ENCODE results near the gene ATG14. TPM values are rescaled to one million over a fixed set of nuclear protein-coding genes. Genes with fewer than 3 reads are reported as not detected.
"Not testable (repeated sequence)": the region's sequence is repeated elsewhere in the genome, so short reads cannot be mapped to it uniquely, and the experiment has no call there.

The ATG14 gene
- total RNA-seq, 1 experiment from 2014 or later: 4.1 TPM

DNA sequence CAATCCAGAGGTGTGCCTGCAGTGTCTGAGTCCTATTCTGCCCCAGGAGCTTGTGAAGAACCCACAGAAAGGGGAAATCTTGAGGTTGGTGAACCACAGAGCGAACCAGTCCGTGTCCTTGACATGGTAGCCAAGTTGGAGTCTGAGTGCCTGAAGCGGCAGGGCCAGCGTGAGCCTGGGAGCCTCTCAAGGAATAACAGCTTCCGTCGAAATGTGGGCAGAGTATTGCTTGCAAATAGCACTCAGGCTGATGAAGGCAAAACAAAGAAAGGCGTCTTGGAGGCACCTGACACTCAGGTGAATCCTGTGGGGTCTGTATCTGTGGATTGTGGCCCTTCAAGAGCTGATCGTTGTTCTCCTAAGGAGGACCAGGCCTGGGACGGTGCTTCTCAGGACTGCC, 60.5 kb downstream of the ATG14 start:
- DNase-seq (ENCODE audit: low read depth): no peak

DNA sequence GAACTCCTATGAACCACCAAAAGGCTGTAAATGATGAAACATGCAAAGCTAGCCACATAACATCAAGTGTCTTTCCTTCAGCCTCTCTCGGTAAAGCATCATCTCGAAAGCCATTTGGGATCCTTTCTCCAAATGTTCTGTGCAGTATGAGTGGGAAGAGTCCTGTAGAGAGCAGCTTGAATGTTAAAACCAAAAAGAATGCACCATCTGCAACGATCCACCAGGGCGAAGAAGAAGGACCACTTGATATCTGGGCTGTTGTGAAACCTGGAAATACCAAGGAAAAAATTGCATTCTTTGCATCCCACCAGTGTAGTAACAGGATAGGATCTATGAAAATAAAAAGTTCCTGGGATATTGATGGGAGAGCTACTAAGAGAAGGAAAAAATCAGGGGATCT, 61.2 kb downstream of the ATG14 start:
- DNase-seq (ENCODE audit: low read depth): no peak

DNA sequence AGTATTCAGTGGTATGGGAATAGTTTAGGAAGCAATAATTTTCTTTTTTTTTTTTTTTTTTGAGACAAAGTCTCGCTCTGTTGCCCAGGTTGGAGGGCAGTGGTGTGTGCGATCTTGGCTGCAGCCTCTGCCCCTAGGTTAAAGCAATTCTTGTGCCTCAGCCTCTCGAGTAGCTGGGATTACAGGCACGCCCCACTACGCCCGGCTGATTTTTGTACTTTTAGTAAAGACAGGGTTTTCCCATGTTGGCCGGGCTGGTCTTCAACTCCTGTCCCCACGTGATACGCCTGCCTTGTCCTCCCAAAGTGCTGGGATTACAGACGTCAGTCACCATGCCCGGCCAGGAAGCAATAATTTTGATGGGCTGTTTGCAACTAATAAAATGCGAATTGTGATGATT, 62.1 kb downstream of the ATG14 start:
- DNase-seq (ENCODE audit: low read depth): no peak

DNA sequence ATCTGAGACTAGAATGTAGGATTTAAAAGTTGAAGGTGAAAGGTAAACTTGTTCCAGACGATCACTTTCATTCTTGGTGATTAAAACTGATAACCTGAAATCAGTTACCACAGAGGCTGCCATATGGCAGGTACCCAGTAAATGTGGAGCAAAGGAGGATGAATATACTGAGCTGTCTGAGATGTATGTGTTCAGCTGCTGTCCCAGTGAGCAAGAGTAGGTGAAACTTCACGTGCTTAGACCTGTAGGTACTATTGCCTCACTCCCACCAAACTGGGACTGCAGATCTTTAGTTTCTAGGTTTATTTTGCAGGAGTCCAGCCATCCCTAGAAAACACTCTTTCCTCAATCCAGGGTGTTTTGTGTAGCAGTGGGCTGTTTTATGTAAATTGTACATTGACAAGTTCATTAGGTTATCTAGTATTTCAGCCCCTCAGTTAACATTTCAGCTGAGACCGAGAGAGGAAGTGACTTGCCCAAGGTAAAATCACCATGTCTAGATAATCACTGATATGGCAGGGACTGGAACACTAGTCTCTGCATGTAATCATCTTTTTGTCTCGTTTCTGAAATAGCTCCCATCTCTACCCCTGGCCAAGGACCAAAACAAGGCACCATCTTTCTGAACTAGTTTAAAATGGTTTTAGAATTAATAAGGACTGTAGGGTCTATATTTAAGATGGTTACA, 62.7 kb downstream of the ATG14 start:
- no peak for DNase-seq (ENCODE audit: low read depth)

DNA sequence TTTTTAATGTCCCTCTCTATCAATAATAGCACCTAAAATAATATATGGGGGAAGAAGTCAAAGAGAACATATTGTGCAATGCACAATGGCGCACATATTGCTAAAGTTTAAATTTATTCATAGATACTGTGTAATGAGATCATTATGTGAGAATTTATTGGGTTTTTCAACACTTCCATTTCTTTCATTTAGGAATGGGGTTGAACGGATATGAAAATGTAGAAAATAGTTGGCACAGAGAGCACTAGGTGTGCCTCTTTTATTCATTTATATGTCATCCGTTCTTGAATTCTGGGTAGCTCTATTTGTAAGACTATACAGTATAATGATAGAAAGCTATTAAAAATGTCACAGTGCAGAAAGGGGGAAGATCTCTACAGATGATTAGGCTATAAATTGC, 63.9 kb downstream of the ATG14 start:
- DNase-seq (ENCODE audit: low read depth): no peak

DNA sequence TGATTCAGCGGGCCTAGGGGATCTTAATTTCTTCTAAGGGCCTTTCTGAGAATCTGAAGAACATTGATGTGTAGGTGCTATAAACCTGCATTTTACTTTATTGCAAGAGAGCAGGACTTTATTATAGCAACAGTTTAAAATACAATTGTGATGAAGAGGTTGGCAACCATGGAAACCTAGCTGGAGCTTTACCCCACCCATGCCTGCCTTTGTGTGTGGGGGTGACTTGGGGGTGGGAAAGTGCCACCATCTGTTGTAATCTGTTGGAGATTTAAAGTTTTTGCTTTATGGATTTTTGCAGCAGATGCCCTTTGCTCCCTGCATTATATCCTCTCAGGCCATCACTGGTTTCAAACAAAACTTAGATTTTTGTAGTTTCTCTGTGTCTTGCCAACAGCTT, 64.6 kb downstream of the ATG14 start:
- no peak for DNase-seq (ENCODE audit: low read depth)

DNA sequence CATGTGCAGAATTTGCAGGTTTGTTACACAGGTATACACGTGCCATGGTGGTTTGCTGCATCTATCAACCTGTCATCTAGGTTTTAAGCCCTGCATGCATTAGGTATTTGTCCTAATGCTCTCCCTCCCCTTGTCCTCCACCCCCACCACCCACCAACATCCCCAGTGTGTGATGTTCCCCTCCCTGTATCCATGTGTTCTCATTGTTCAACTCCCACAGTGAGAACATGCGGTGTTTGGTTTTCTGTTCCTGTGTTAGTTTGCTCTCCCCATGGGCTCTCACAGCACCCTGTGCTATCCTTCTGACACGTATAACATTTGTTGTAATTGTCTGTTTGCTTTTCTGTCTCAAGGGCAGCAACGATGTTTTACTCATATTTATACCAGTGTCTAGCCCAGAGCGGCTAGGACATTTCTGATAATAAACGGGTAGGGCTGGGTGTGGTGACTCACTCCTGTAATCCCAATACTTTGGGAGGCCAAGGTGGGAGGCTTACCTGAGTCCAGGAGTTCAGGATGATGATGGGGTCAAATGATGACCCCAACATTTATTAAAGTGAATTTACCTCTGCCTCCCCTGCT, 67.0 kb downstream of the ATG14 start:
- not testable (repeated sequence) for DNase-seq (ENCODE audit: low read depth)

DNA sequence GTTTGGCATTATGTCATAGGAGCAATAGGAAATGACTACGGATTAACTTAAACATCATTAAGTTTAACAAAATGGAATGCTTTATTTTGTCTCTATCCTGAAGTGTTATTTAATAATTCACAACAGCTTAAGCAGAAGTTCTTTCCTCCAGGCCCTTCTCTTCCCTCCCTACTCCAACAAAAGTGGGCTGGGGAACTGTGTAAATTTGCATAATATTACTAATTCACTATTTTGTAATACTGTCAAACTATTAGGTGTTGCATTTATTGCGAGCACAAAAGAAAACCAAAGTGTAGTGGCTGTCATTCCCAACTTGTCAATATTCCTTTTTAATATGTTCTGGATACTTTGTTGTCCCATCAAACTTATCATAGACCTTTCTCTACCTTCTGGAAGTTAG, 69.8 kb downstream of the ATG14 start:
- no peak for DNase-seq (ENCODE audit: low read depth)

DNA sequence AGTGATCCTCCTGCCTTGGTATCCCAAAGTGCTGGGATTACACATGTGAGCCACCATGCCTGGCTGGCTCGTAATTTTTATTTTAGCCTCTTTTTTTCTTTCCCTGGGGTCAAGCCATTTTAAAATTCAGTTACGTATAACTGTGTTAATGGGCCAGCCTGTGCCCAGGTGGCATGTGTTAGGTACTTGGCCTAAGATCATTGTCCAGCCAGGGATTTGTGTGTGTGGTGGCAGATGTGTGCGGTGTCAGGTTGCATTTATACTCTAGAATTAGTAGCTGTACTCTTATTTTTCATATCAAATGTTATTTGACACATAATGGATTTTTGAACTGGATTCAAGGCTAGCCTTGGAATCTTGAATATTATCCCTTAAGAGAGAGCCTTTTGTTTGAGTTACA, 71.1 kb downstream of the ATG14 start:
- no peak for DNase-seq (ENCODE audit: low read depth)

DNA sequence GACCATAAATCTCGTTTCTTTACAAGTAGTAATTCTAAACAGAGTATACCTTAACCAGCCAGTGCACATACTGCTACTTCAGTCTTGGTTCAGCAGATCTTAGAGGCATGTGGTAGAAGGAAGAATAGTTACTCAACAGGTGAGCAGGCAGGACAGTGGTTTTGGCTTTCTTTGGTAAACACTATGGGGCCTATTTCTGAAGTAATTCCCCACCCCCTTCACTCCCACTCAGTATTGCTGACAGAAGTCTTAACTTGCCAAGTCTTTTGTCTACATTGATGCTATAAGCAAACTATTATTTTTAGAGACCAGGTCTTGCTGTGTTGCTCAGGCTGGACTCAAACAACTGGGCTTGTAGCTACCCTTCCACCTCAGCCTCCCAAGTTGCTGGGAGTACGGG, 71.9 kb downstream of the ATG14 start:
- no peak for DNase-seq (ENCODE audit: low read depth)

DNA sequence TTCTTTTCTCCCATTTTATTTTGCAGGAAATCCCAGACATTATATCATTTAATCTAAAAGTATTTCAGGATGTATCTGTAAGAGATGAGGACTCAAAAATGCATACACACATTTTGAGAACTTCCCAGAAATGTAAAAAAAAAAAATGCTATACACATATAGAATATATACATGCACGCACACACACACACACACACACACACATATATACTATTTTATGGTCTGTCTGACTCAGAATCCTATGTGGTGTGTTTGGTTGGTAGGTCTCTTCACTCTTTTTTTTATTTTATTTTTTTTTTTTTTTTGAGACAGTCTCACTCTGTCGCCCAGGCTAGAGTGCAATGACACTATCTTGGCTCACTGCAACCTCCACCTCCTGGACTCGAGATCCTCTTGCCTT, 74.9 kb downstream of the ATG14 start:
- no peak for DNase-seq (ENCODE audit: low read depth)

DNA sequence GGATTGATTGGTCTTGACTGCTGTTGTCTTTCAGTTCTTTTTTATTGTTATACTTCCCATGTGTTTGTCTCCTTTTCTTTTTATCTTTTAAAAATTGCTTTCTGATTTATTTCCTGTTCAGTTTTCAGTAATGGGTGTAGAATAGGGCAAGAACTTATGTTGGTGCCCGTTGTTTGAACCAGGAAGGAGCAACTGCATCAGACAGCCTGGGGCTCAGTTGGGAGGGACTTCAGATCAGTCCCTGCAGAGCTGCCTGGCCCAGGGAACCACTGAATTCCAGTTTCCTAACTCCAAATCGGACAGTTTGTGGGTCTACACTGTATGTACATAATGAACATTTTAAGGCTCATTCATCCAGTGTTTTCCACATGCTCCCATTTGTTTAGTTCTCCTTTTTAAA, 75.5 kb downstream of the ATG14 start:
- peak; percentile 58 for DNase-seq (ENCODE audit: low read depth)

DNA sequence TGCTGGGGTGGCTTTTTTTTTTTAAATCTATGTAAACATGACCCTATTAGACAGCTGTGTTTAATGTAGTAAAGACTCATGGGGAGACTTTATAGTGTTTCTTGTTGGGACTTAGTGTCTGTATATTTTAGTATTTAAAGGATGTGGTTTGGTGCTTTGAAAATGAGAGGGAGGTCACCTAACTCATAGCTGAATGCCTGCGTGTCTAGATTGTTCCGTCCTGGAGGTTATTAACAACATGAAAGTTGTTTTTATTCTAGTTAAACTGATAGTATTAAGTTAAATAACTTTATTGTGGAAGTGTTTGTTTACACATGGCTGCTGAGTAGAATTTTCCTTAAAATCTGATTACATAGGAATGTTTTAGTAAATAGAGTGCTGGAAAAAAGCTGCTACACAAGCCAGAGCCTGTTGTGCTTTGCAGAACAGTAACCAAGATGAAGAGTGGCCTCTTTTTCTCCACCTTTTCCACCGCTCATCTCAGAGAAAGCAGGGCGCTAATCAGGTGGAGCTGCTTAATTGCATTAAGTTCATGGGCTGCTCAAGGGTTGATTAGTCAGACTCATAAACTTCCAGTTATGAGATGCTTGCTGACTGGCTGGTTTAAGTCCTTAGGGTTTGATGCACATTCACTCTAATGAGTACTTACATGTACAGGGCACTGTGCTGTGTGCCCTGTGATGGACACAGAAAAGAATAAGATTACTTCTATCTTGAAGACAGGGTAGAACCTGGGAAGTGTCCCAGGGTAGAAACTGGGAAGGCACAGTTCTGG, 77.7 kb downstream of the ATG14 start:
- peak; percentile 5 for DNase-seq (ENCODE audit: low read depth)

DNA sequence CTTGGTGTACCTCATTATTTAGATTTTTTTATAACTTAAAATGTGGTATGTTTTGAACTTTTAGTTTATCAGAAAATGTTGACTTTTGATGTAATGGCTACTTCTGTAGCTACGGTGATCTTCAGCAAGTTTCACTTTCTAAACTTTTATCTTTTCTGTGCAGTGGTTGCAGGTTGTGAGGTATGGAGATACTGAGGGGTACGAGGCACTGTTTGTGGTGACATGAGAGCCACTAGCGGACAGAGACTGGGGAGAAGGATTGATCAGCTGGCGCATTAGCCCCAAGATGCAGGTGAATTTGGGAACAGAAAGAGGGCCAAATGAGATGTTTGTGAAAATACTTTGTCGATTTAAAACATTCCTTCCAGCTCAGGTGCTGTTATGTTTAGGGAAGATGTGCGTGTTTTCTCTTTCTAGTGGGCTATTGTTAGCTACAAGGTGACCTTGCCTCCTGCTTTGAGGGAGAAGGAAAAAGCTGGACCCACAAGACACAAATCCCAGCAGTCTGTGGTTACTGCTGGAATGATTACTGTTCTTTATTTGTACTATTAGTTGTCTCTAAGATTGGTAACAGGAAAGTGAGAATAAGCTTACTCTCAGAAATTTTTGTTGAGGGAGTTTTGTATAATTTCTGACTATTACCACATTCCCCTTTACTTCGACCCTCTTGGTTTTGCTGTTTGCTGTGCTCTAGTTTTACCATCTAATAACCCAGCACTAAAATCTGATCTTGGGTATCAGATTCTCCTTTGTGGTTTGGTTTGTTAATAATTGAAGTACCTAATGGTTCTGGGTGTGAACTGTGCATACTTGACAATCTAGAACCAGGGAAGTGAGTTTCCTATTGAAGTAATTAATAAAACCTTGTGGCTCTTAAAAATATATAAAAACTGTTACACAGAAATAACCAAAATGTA, 78.7 kb downstream of the ATG14 start:
- DNase-seq (ENCODE audit: low read depth): no peak

DNA sequence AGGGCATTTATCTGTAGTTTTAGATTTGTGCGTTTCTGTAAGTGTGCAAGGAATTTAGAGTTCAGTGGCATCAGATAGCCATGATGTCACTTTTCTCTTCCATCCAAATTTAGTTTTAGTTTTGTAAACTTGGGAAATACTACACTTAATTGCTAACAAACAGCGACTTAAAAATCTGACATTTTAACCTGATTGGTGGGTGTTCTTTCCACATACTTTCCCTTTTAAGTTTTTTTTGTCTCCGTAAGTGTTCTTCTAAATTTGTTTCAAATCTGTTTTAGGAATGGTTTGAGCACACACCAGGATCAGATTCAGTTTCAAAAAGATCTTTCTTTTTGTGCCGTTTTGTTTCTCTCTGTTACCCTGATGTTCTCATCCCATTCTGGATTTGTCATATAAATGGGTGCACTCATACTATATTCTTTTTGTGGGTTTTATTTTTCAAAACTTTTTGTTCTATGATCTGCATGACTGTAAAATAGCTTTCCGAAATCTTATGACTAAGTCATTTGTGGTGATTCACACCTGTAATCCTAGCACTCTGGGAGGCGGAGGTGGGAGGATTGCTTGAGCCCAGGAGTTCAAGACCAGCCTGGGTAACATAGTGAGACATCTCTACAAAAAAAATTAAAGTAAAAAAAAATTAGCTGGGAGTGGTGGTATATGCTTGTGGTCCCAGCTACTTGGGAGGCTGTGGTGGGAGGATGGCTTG, 81.5 kb downstream of the ATG14 start:
- no peak for DNase-seq (ENCODE audit: low read depth)

DNA sequence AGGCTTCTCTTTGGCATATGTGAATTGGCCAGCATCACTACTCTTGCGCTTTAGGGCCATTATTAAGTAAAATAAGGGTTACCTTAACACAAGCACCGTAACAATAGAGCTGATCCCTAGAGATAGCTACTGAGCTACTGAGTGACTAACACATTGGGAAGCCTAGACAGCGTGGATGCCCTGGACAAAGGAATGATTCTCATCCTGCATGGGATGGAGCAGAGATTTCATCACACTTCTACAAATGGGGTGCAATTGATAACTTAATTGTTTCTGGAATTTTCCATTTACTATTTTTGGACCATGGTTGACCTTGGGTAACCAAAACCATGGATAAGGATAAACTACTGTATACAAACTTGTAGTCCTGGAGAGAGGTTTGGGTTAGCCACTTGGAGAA, 83.3 kb downstream of the ATG14 start:
- no peak for DNase-seq (ENCODE audit: low read depth)

DNA sequence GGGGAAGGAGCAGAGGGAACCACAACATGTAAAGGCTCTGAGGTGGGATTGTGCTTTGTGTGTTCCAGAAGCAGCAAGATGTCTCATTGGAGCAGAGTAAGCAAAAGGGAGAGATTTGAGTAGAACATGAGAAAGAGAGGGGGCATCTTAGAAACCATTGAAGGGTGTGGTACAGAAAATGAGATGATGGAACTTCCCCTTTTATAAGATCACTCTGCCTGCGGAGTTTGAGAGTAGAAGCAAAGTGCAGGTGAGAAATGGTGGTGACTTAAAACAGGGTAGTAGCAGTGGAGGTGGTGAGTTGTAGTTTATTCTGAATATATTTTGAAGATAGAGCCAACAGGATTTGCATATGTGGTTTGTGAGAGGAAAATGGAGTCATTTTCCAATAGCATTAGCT, 84.5 kb downstream of the ATG14 start:
- DNase-seq (ENCODE audit: low read depth): no peak

DNA sequence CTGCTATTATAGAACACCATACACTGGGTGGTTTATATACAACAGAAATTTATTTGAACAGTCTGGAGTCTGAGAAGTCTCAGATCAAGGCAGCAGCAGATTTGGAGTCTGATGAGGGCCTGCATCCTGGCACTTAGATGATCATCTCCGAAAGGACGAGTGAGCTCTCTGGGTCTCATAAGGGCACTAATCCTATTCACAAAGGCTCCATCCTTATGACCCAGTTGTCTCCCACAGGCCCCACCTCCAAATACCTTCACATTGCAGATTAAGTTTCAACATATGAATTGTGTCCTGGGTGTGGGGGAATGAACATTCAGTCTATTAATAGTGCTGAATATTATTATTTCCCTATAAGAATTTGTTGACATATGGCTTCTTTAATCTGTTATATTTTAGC, 86.8 kb downstream of the ATG14 start:
- DNase-seq (ENCODE audit: low read depth): no peak

DNA sequence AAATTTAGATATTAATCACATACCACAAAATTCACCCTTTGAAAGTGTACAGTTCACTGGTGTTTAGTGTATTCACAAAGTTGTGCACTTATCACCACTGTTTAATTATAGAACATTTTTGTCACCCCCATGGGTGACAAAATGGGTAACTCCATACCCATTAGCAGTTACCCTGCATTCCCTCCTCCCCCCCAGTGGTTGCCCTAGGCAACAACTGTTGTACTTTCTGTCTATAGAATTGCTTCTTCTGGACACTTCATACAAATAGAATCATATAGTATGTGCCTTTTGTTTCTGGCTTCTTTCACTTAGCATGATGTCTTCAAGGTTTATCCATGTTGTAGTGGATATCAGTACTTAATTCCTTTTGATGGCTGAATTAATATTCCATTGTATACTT, 87.7 kb downstream of the ATG14 start:
- DNase-seq (ENCODE audit: low read depth): no peak

DNA sequence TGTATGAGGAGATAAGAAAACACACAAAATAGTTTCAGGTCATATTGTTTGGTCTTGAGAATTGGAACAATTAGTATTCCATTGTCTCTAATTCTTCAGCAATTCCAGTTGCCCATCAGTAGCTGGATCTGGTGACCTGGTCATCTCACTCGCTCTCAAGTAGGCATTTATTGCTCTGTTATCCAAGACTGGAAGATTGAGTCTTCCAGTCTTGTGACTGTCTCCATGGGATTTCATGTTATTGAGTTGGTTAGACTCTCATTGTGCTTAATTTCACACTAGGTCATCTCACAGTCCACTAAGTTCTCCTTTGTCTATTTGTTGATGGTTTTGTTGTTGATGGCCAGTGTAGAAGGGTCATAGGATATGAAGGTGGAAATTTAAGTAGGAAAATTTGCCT, 92.9 kb downstream of the ATG14 start:
- no peak for DNase-seq (ENCODE audit: low read depth)

DNA sequence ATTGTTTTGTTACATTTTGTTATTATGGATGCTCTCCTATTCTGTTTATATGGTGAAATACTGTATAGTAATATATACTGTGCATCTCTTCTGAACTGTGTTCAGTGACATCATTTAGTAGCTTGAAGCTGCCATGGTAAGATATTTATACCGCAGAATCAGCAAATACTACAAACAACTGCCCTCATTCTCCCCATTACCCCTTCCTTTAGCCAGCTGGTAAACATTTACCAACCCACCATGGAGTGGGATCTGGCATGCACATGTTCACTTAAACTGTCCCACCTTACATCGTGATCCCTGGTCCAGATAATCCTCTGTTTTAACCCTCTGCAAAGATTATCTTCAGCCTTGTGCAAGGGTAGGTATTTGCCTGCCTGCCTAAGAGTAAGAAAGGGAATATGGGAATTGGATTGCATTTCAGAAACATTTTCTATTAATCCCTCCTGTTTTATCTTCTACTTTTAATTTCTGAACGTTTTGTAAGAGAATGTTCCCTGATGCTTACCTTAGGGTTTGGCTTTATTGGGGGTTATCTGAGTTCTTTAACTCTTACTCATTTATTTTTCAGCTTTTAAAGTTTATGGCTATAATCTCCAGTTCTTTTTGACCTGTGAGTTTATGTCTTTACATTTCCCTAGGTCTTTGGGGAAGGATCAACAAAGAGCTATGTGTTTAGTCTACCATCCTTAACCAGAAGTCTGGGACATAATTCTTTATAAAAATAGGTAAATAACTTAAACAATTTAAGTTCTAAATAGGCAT, 93.9 kb downstream of the ATG14 start:
- no peak for DNase-seq (ENCODE audit: low read depth)
